Stimulated activated CD8-positive, alpha-beta memory T cell treated with anti-CD3 and anti-CD28 coated beads, Interleukin-7, amount 100 ng/mL, for 1 hour (primary cell): ENCODE data around the gene RASL11A.
"Not testable (repeated sequence)": the region's sequence is repeated elsewhere in the genome, so short reads cannot be mapped to it uniquely, and the experiment has no call there.

Experiments
- DNase-seq, 2 donors: peaks; one replicate each; pipeline ENCODE4 v3.0.0-alpha.2; 2020; ENCODE audit warnings: low read depth in 2 of 2

RASL11A gene

GRCh38 chr13:27270594-27271520 lies at the start of gene RASL11A:
Gene RASL11A (plus strand): TSS chr13:27270830. CDS start chr13:27270945, 115 bp downstream.
- peak; percentile 43 to 46 for DNase-seq

GRCh38 chr13:27222100-27222499 lies 48.5 kb upstream of the RASL11A start:
- not testable (repeated sequence) for DNase-seq

GRCh38 chr13:27226991-27227390 lies 43.6 kb upstream of the RASL11A start:
- DNase-seq = no peak

- DNase-seq = no peak
These were observed 42.5 kb upstream of the RASL11A start for GRCh38 chr13:27228131-27228530.

GRCh38 chr13:27229642-27230041 lies 41.0 kb upstream of the RASL11A start:
- no peak for DNase-seq

- no peak for DNase-seq
These were observed 36.7 kb upstream of the RASL11A start for GRCh38 chr13:27233964-27234363.

- no peak for DNase-seq
These were observed 34.2 kb upstream of the RASL11A start for GRCh38 chr13:27236478-27236877.

GRCh38 chr13:27242702-27243101 lies 27.9 kb upstream of the RASL11A start:
- no peak for DNase-seq

GRCh38 chr13:27245610-27246009 lies 25.0 kb upstream of the RASL11A start:
- no peak for DNase-seq

GRCh38 chr13:27250833-27251165 lies 19.8 kb upstream of the RASL11A start:
- no peak for DNase-seq

GRCh38 chr13:27251166-27252091 lies 19.2 kb upstream of the RASL11A start, which contains the start of gene RPL21:
Gene RPL21 (plus strand): TSS chr13:27251558. CDS start chr13:27253777, 2,219 bp downstream.
- peak; percentile 75 to 84 for DNase-seq

GRCh38 chr13:27252467-27252866 lies 18.2 kb upstream of the RASL11A start:
- DNase-seq = no peak

GRCh38 chr13:27257233-27257568 lies 13.4 kb upstream of the RASL11A start:
- DNase-seq = no peak

- no peak for DNase-seq
These were observed 12.9 kb upstream of the RASL11A start for GRCh38 chr13:27257648-27258253.

GRCh38 chr13:27258637-27259386 lies 11.8 kb upstream of the RASL11A start:
- DNase-seq = no peak

- DNase-seq = no peak
These were observed 10.8 kb upstream of the RASL11A start for GRCh38 chr13:27259831-27260230.

GRCh38 chr13:27261396-27261795 lies 9.2 kb upstream of the RASL11A start:
- DNase-seq = no peak

GRCh38 chr13:27263438-27263837 lies 7.2 kb upstream of the RASL11A start:
- DNase-seq = no peak

GRCh38 chr13:27264181-27264580 lies 6.4 kb upstream of the RASL11A start:
- DNase-seq = no peak

- no peak for DNase-seq
These were observed 6.0 kb upstream of the RASL11A start for GRCh38 chr13:27264648-27265047.

- DNase-seq = no peak
These were observed 3.7 kb upstream of the RASL11A start for GRCh38 chr13:27266917-27267316.
